Right cardiac atrium (tissue), 5 donors: ENCODE results near the gene CCDC17. TPM values are rescaled to one million over a fixed set of nuclear protein-coding genes. Genes with fewer than 3 reads are reported as not detected.
A peak's percentile ranks its signal among the peaks of the same experiment; 100 is the strongest.

Experiments used
- ATAC-seq, 2 donors: fragments of 200-7000 bp; cut with Tn5 transposase; one replicate each; pipeline versions ENCODE4 v1.8.0 to v1.9.1; 2020; ENCODE audit warnings: moderate library complexity in 2 of 2, mild to moderate bottlenecking in 1 of 2
- DNase-seq, 3 donors: peaks; one replicate each; pipeline ENCODE4 v3.0.0-alpha.2; 2020
- H3K27ac ChIP-seq: one replicate; pipeline ENCODE4 v1.5.1; 2013; ENCODE audit warnings: mild to moderate bottlenecking, low read length, control low read depth, moderate library complexity
- H3K27me3 ChIP-seq: one replicate; pipeline ENCODE4 v1.6.1; 2013; ENCODE audit not compliant: control insufficient read depth, insufficient read depth
- H3K4me1 ChIP-seq: one replicate; pipeline ENCODE4 v1.6.1; 2013; ENCODE audit warnings: low read length; ENCODE audit not compliant: control insufficient read depth, insufficient read depth
- H3K4me3 ChIP-seq: one replicate; pipeline ENCODE4 v1.5.1; 2013; ENCODE audit warnings: low read length, control low read depth
- H3K9me3 ChIP-seq: one replicate; pipeline ENCODE4 v1.6.1; 2013; ENCODE audit warnings: low read length; ENCODE audit not compliant: control insufficient read depth
- WGBS: extraction: QIAGEN DNeasy Blood & Tissue Kit; methylation state at CpG from one replicate; pipeline ENCODE4 v1.1.7; 2013; 5-methylcytosine and 5-hydroxymethylcytosine counted together
- intact Hi-C, 4 donors: fragments of 100-400 bp; cut with DNase I; formaldehyde crosslinking; loops; one replicate each; pipeline versions ENCODE4 v1.11.0 to v1.14.0; 2022 to 2023
- polyA plus RNA-seq: library from polyadenylated mRNA; stranded (reverse); fragments of 200-250 nt; gene quantifications from one replicate; pipeline ENCODE4 v1.2.3, GENCODE V29; 2013
- total RNA-seq, 4 donors: library from RNA; stranded (reverse); fragmentation: NEBNext Ultra II Directional; extraction: Animal tissue kit (Norgen Biotek cat#: 25700); gene quantifications; one replicate each; pipeline ENCODE4 v1.2.1, GENCODE V29; 2021
- donor health status: healthy with polysubstance abuse.
- donor health status: DM: no; HTN: yes; CAD: no.
- donor health status: DM: no; HTN: no; CAD: no.
- donor health status: DM: no; HTN: yes; CAD: no; lungs with severe emphysema.
- donor health status: DM: yes; HTN: yes; CAD: no.

CCDC17 gene
- total and polyA plus RNA-seq, 5 donors: 0.42 to 1.8 (median 1.0) TPM

- Histone ChIP-seq H3K4me3 (no peak overlapping the region), H3K27ac (peak overlapping the region; percentile 3), H3K9me3 (no peaks in the 10 kb centered on the region), H3K27me3 (no peaks in the 10 kb centered on the region), H3K4me1 (peaks cover 8% of the 10 kb centered on the region)
- peak; percentile 27 to 34 for ATAC-seq
- 56% methylated on average over 18 of the region's 18 CpGs for WGBS
- DNase-seq: peak in 2 of 3 donors; percentile 16 to 64
- intact Hi-C loops: no loop called here
Measured at GRCh38 chr1:45621895-45622523, 1.8 kb downstream of the CCDC17 start.

GRCh38 chr1:45621501-45621836 lies 2.4 kb downstream of the CCDC17 start:
- Histone ChIP-seq H3K27ac (peak overlapping the region; percentile 46), H3K4me1 (peaks cover 8% of the 10 kb centered on the region), H3K27me3 (no peaks in the 10 kb centered on the region), H3K4me3 (no peak overlapping the region), H3K9me3 (no peaks in the 10 kb centered on the region)
- DNase-seq (peak in 2 of 3 donors; percentile 23 to 52), ATAC-seq (peak in 1 of 2 donors; percentile 19)
- WGBS: 46% methylated on average over 3 of the region's 3 CpGs
- intact Hi-C loops: no loop called here

DNA sequence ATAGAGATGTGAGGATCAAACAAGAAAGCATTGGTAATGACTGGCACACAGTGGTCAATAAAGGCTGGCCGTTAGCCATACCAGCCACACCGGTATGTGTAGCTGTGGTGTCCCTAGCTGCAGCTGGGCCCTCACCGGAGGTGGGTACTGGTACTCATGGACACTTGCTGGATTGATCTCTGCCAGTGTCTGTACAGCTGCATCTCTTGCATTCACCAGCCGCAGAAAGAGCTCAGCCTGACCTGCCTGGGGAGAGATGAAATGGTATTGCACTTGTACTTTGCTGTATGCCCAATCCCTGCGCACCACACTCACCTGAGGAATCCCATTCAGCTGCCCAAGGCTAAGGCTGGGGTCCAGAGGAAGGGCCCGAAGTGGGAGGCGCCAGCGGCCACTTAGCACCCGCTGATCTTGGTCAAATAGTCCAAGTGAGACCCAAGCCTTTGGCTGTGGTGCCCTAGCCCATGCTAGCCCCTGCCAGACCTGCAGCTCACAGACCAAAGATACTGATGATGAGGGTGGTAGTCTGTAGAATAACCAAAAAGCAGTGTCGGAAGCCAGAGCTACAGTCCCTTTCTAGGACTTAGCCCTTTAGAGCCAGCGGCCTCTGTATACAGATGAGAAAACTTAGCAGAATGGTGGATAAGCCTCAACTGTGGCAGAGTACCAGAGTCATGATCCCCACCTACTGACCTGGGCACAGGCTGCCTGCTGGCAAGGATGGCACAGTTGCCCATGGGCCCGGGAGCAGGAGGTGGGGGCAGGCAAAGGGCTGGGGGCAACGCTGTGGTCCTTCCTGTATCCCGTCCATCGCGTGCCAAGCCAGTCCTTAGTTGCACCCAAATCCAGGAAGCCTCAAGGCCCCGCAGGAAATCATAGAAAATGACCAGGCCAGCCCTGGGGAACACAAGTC lies 3.0 kb downstream of the CCDC17 start:
- ATAC-seq (peak; percentile 2 to 3), DNase-seq (peak in 1 of 3 donors; percentile 61)
- Histone ChIP-seq H3K27me3 (no peaks in the 10 kb centered on the region), H3K27ac (peak overlapping the region; percentile 6), H3K4me3 (no peak overlapping the region), H3K9me3 (no peaks in the 10 kb centered on the region), H3K4me1 (peaks cover 8% of the 10 kb centered on the region)
- WGBS: 84% methylated on average over 17 of the region's 17 CpGs
- intact Hi-C loops: no loop called here

DNA sequence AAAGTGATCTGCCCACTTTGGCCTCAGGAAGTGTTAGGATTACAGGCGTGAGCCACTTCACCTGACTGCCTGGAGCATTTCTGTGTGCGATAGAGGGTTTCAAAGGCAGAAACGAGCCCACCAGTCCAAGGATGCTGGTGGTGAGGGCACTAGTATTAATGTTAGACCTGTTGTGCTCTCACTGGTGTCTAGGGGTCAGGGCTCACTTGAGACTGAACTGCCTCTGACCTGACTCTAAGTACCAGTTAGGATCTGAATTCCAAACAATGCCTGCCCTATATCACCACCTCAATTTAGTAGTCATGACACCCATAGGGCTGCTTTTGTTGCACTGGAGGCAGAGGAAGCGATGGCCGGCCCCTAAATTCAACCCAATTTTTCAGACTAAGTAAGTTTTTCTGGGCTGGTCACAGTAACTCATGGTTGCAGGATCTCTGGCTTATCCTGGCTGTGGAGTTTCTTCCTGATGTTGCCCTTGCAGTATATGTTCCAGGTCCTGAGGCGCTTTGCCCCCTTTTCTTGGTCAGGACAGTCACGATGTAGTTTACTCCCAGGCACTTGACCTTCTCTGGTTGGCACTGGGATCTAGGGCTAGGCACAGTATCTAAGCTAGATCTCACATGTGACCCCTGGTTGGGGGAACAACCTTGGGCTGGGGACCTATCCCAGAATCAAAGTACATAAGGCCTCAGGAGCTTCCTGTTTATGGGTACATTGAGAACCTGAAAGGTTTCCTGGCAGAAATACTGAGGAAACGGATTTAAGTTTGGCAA lies 4.5 kb downstream of the CCDC17 start:
- ATAC-seq: peak in 1 of 2 donors; percentile 17

DNA sequence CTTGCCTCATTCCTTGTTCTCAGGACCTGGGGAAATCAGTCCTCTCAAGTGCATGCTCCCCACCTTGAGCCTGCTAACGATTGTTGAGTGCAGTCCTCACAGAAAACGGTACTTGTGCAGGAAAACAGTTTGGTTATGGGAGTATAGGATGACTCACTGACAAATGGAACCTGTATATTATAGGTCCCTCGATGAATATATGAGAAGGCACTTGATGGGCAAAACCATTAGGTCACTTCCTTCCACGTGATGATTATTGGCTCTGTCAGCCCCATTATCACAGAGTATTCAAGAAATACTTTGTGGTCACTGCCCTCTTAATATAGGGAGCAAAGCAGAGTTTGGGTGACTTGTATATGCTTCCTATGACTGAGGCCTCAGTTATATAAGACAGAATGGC lies 6.2 kb downstream of the CCDC17 start:
- WGBS: 62% methylated on average over 4 of the region's 4 CpGs
- no peak for DNase-seq
- Histone ChIP-seq H3K27ac (no peak overlapping the region), H3K4me3 (no peak overlapping the region), H3K9me3 (no peaks in the 10 kb centered on the region), H3K27me3 (no peaks in the 10 kb centered on the region), H3K4me1 (peaks cover 3% of the 10 kb centered on the region)
- no peak for ATAC-seq
- intact Hi-C loops: no loop called here

More for the DNA sequence above, 4.5 kb downstream of the CCDC17 start:
- H3K27me3 ChIP-seq: no peaks in the 10 kb centered on the region
- peak overlapping the region; percentile 47 for H3K27ac ChIP-seq
- WGBS: 62% methylated on average over 8 of the region's 8 CpGs
- intact Hi-C loops: no loop called here
- H3K9me3 ChIP-seq: no peaks in the 10 kb centered on the region
- H3K4me1 ChIP-seq: peaks cover 8% of the 10 kb centered on the region
- H3K4me3 ChIP-seq: no peak overlapping the region
- DNase-seq: no peak

DNA sequence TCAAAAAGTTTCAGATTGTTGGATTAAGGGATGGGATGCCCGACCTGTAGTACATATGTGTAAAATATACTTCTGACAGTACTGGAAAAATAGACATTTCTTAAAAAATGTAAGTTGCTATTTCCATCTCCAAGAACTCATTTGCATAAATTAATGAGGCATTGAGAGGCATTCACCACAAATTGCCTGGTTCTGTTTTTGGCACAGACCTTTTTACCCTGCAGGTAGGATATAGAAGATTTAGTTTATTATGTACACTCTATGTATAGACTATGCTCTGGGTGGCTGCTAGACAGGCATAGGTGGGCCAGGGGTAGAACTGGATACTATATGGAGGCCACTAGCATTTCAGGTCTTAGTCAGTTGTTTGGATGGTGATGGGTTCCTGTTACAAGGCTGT lies 8.0 kb downstream of the CCDC17 start:
- H3K27ac ChIP-seq: no peak overlapping the region
- DNase-seq: no peak
- intact Hi-C loops: no loop called here
- no peak overlapping the region for H3K4me3 ChIP-seq
- WGBS: 91% methylated on average over 1 of the region's 1 CpG
- H3K9me3 ChIP-seq: no peaks in the 10 kb centered on the region
- ATAC-seq: no peak
- no peaks in the 10 kb centered on the region for H3K4me1 ChIP-seq
- H3K27me3 ChIP-seq: no peaks in the 10 kb centered on the region

GRCh38 chr1:45612941-45613579 lies 10.8 kb downstream of the CCDC17 start:
- Histone ChIP-seq H3K4me3 (no peak overlapping the region), H3K27ac (no peak overlapping the region), H3K4me1 (no peaks in the 10 kb centered on the region), H3K9me3 (no peaks in the 10 kb centered on the region), H3K27me3 (no peaks in the 10 kb centered on the region)
- 83% methylated on average over 8 of the region's 8 CpGs for WGBS
- DNase-seq: no peak
- no peak for ATAC-seq
- intact Hi-C loops: no loop called here

- H3K9me3 ChIP-seq: no peaks in the 10 kb centered on the region
- 96% methylated on average over 10 of the region's 10 CpGs for WGBS
- H3K4me1 ChIP-seq: no peaks in the 10 kb centered on the region
- ATAC-seq: no peak
- no peak overlapping the region for H3K27ac ChIP-seq
- intact Hi-C loops: no loop called here
- DNase-seq: no peak
- no peaks in the 10 kb centered on the region for H3K27me3 ChIP-seq
- H3K4me3 ChIP-seq: no peak overlapping the region
Measured at GRCh38 chr1:45610589-45611226, 13.1 kb downstream of the CCDC17 start.

- 76% methylated on average over 5 of the region's 5 CpGs for WGBS
- Histone ChIP-seq H3K4me3 (no peak overlapping the region), H3K9me3 (no peaks in the 10 kb centered on the region), H3K4me1 (no peaks in the 10 kb centered on the region), H3K27me3 (no peaks in the 10 kb centered on the region), H3K27ac (no peak overlapping the region)
- ATAC-seq (no peak), DNase-seq (no peak)
- intact Hi-C loops: no loop called here
Measured at GRCh38 chr1:45608175-45609156, 15.4 kb downstream of the CCDC17 start.
